Karpas-422 (cell line): Measurements from ENCODE around the gene ADAMTS6. TPM values are rescaled to one million over a fixed set of nuclear protein-coding genes. Genes with fewer than 3 reads are reported as not detected.

Experiments used
- DNase-seq: peaks from one replicate; pipeline ENCODE4 v3.0.0-alpha.2; 2015
- H2AFZ ChIP-seq: fragments of 200-600 bp; sonication (generic); 2 replicates; pipeline ENCODE4 v1.6.1; 2014; ENCODE audit warnings: antibody characterized with exemption, low read length, mixed read lengths
- H3K27ac ChIP-seq: fragments of 200-600 bp; sonication (generic); 2 replicates; pipeline ENCODE4 v1.5.1; 2014; ENCODE audit warnings: mild to moderate bottlenecking, low read length, moderate library complexity
- H3K27me3 ChIP-seq: fragments of 200-600 bp; sonication (generic); 2 replicates; pipeline ENCODE4 v1.6.1; 2014; ENCODE audit warnings: low read length, mixed read lengths
- H3K36me3 ChIP-seq: fragments of 200-600 bp; sonication (generic); 2 replicates; pipeline ENCODE4 v1.6.1; 2014; ENCODE audit warnings: low read length, mixed read lengths; ENCODE audit not compliant: insufficient read depth
- H3K4me1 ChIP-seq: fragments of 200-600 bp; sonication (generic); 2 replicates; pipeline ENCODE4 v1.6.1; 2014; ENCODE audit warnings: mild to moderate bottlenecking, low read length, mixed read lengths
- H3K4me2 ChIP-seq: fragments of 200-600 bp; sonication (generic); 2 replicates; pipeline ENCODE4 v1.6.1; 2014; ENCODE audit warnings: low read length, low read depth, mild to moderate bottlenecking; ENCODE audit not compliant: poor library complexity, severe bottlenecking
- H3K4me3 ChIP-seq: fragments of 200-600 bp; sonication (generic); 2 replicates; pipeline ENCODE4 v1.5.1; 2014; ENCODE audit warnings: mild to moderate bottlenecking, antibody characterized with exemption, low read length, mixed read lengths
- H3K79me2 ChIP-seq: fragments of 200-600 bp; sonication (generic); 2 replicates; pipeline ENCODE4 v1.6.1; 2014; ENCODE audit warnings: mild to moderate bottlenecking, low read length, mixed read lengths
- H3K9ac ChIP-seq: fragments of 200-600 bp; sonication (generic); 2 replicates; pipeline ENCODE4 v1.6.0; 2014; ENCODE audit warnings: low read length
- H3K9me2 ChIP-seq: fragments of 200-600 bp; sonication (generic), shearing (Covaris generic); replicated peaks from 2 replicates; pipeline ENCODE4 v1.6.0; 2014; ENCODE audit warnings: mild to moderate bottlenecking, low read length, moderate library complexity; ENCODE audit not compliant: insufficient read depth
- H3K9me3 ChIP-seq: fragments of 300-700, 200-600 bp; sonication (generic); 2 replicates; pipeline ENCODE4 v1.6.1; 2014; ENCODE audit warnings: low read length, mixed read lengths
- H4K20me1 ChIP-seq: fragments of 200-600 bp; sonication (generic); 2 replicates; pipeline ENCODE4 v1.6.1; 2014; ENCODE audit warnings: mild to moderate bottlenecking, antibody characterized with exemption, low read length, low read depth; ENCODE audit not compliant: insufficient read depth
- total RNA-seq: library from RNA; depleted of rRNA; stranded (reverse); fragments of >200 nt; shearing (Covaris generic); gene quantifications from 2 replicates; pipeline ENCODE4 v1.2.3, GENCODE V29; 2014; ENCODE audit warnings: low replicate concordance

The ADAMTS6 gene
- total RNA-seq, 1 experiment from 2014 or later = 2.6 TPM

DNA sequence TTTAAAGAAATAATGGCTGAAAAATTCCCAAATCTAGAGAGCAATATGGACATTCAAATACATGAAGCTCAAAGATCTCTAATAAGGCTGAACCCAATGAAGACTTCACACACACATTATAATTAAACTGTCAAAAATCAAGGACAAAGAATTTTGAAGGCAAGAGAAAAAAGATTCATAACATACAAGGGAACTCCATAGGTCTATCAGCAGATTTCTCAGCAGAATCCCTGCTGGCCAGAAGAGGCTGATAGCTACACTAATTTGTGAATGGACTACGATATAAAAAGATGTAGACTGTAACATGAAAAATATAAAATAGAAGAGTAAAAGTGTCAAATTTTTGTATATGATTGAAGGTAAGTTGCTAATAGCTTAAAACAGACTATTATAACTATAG is 251.9 kb downstream of the ADAMTS6 start:
- H3K79me2 ChIP-seq = no peaks in the 10 kb centered on the region
- no peaks in the 10 kb centered on the region for H3K27me3 ChIP-seq
- H3K9me3 ChIP-seq = peaks cover 5% of the 10 kb centered on the region; the same call in 1 of the 2 replicates
- H3K36me3 ChIP-seq = no peaks in the 10 kb centered on the region
- H3K4me1 ChIP-seq = no peaks in the 10 kb centered on the region
- H2AFZ ChIP-seq = no peak overlapping the region
- H3K4me2 ChIP-seq = no peak overlapping the region
- H3K9ac ChIP-seq = no peak overlapping the region
- DNase-seq = no peak
- H4K20me1 ChIP-seq = no peaks in the 10 kb centered on the region
- no peaks in the 10 kb centered on the region for H3K9me2 ChIP-seq
- H3K4me3 ChIP-seq = no peak overlapping the region
- no peak overlapping the region for H3K27ac ChIP-seq

DNA sequence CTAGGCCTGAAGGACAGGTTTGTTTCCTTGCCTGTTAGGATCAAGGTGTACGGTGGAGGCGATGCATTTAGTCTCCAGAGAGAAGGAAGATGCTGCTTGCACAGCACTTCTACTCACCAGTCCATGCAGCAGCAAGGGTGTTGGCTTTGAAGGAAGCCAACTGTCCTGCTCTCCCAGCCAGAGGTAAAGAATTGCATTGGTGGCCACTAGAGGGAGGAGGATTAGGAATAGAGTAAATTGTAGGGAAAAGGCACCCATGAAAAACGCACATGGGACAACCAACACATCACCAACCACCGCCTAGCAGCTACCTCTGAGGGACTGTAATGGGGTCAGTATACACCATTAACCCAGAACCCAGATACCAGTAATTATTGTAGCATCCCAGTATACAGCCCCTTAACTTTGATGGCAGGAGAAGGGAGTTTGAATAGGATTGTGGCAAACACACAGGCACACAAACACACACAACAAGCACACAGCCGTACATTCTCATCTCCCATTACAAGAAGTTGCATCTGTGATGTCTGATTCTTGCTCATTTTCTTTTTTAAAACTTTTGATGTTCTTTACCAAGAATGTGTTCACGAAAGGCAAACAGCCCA is 267.7 kb downstream of the ADAMTS6 start:
- no peaks in the 10 kb centered on the region for H3K9me2 ChIP-seq
- no peak overlapping the region for H3K4me2 ChIP-seq
- DNase-seq = no peak
- no peak overlapping the region for H3K4me3 ChIP-seq
- H3K27me3 ChIP-seq = no peaks in the 10 kb centered on the region
- H3K4me1 ChIP-seq = no peaks in the 10 kb centered on the region
- H3K27ac ChIP-seq = no peak overlapping the region
- H3K79me2 ChIP-seq = no peaks in the 10 kb centered on the region
- H4K20me1 ChIP-seq = no peaks in the 10 kb centered on the region
- H2AFZ ChIP-seq = no peak overlapping the region
- no peak overlapping the region for H3K9ac ChIP-seq
- H3K36me3 ChIP-seq = no peaks in the 10 kb centered on the region
- no peaks in the 10 kb centered on the region for H3K9me3 ChIP-seq

- Histone ChIP-seq H3K4me1 (no peaks in the 10 kb centered on the region), H3K79me2 (no peaks in the 10 kb centered on the region), H3K9ac (no peak overlapping the region), H3K27ac (no peak overlapping the region), H4K20me1 (no peaks in the 10 kb centered on the region), H3K4me2 (no peak overlapping the region), H3K4me3 (no peak overlapping the region), H3K9me3 (no peaks in the 10 kb centered on the region), H3K9me2 (no peaks in the 10 kb centered on the region), H3K27me3 (no peaks in the 10 kb centered on the region), H2AFZ (no peak overlapping the region), H3K36me3 (no peaks in the 10 kb centered on the region)
- DNase-seq = no peak
These were observed 272.4 kb downstream of the ADAMTS6 start for GRCh38 chr5:65209341-65209740.

DNA sequence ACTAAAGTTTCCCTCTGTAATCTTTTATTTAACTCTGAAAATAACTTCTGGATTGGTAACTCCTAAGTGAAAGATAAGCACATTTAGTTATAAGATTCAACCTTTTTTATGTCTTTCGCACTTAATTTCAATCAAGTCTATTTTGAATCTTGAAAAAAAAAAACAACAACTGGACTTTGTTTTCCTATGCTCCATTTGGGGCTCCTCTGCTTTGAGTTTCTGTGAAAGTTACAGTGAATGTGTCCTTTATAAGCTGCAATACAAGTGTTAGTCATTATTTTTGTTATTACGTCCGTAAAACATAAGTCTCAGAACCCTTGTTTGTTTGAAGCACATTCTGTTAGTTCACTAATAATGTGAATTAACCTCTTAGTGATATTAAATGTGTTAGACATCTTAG is 276.8 kb downstream of the ADAMTS6 start:
- Histone ChIP-seq H4K20me1 (no peaks in the 10 kb centered on the region), H3K27me3 (no peaks in the 10 kb centered on the region), H3K9me3 (no peaks in the 10 kb centered on the region), H2AFZ (no peak overlapping the region), H3K4me3 (no peak overlapping the region), H3K9me2 (no peaks in the 10 kb centered on the region), H3K4me1 (no peaks in the 10 kb centered on the region), H3K4me2 (no peak overlapping the region), H3K9ac (no peak overlapping the region), H3K79me2 (no peaks in the 10 kb centered on the region), H3K27ac (no peak overlapping the region), H3K36me3 (no peaks in the 10 kb centered on the region)
- DNase-seq = no peak

- Histone ChIP-seq H2AFZ (no peak overlapping the region), H3K27ac (no peak overlapping the region), H3K4me2 (no peak overlapping the region), H3K36me3 (no peaks in the 10 kb centered on the region), H3K9me2 (no peaks in the 10 kb centered on the region), H3K4me1 (no peaks in the 10 kb centered on the region), H3K79me2 (no peaks in the 10 kb centered on the region), H3K4me3 (no peak overlapping the region), H3K9me3 (no peaks in the 10 kb centered on the region), H3K9ac (no peak overlapping the region), H3K27me3 (no peaks in the 10 kb centered on the region), H4K20me1 (no peaks in the 10 kb centered on the region)
- no peak for DNase-seq
These were observed 278.0 kb downstream of the ADAMTS6 start for GRCh38 chr5:65203746-65204145.

DNA sequence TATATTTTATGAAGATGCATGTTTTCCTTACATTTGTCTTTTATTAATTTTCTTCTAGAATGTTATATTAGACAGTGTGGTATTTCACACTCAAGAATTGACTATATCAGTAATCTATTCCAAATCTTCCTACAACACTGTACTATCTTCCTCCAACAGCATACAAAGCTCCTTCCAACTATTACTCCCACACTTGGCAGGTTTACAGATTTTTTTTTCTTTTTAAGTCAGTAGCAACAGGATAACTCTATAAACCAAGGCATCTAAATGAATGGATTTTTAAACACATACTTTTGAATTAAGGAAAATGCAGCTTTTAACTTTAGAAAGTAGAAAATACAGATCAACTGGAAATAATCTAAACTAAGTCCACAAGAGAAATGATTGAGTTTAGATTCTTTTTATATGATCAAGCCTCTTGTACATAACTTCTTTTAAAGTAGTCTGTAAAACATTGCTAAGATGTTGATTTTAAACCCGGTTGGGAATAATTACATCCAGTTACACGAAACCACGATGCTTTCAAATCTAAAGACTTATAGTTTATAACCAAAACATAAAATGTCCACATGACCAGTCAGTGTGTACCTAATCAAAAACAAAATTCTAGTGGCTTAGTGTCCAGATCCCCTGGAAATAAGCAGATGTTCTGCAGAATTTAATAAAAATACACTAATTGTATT is 281.6 kb downstream of the ADAMTS6 start:
- DNase-seq = no peak
- Histone ChIP-seq H3K9ac (no peak overlapping the region), H3K4me3 (no peak overlapping the region), H3K36me3 (no peaks in the 10 kb centered on the region), H3K4me1 (no peaks in the 10 kb centered on the region), H3K27me3 (no peaks in the 10 kb centered on the region), H2AFZ (no peak overlapping the region), H4K20me1 (no peaks in the 10 kb centered on the region), H3K9me3 (no peaks in the 10 kb centered on the region), H3K4me2 (no peak overlapping the region), H3K9me2 (no peaks in the 10 kb centered on the region), H3K79me2 (no peaks in the 10 kb centered on the region), H3K27ac (no peak overlapping the region)

DNA sequence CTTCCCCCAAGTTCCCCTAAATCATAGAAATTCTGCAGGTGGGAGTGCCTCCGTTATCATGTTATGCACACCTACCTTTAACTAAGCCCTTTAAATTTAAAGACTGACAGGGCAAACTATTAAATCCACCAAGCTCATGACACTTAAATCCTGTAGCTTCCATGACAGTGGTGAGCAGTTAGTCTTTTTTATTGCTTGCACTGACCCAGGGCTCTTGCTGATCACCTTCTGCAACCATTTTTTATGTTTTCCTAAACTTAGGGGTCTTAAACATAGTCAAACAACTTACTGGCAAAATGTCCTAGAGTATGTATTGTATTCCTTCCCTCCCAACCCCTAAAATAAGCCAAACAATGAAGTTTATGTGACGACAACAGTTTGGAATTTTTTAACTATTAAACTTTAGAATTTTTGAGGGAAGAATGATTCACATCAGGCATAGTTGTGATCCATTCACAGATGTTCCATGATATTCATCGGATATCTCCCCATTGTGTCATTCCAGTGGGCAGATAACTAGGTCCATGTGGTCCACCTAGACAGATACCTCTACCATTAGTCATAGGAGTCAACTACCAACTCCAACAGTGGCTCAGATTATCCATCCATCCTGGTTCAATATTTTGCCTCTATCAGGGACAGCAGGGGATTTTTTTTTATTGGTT is 283.1 kb downstream of the ADAMTS6 start:
- no peak for DNase-seq
- no peaks in the 10 kb centered on the region for H3K36me3 ChIP-seq
- H3K9ac ChIP-seq = no peak overlapping the region

GRCh38 chr5:65197531-65198455 is 283.9 kb downstream of the ADAMTS6 start:
- Histone ChIP-seq H3K4me3 (no peak overlapping the region), H3K9me2 (no peaks in the 10 kb centered on the region), H3K9me3 (no peaks in the 10 kb centered on the region), H3K4me2 (no peak overlapping the region), H3K9ac (no peak overlapping the region), H3K79me2 (no peaks in the 10 kb centered on the region), H3K27me3 (no peaks in the 10 kb centered on the region), H2AFZ (no peak overlapping the region), H3K36me3 (no peaks in the 10 kb centered on the region), H3K4me1 (no peaks in the 10 kb centered on the region), H4K20me1 (no peaks in the 10 kb centered on the region), H3K27ac (no peak overlapping the region)
- no peak for DNase-seq

More for the DNA sequence above, 283.1 kb downstream of the ADAMTS6 start:
- no peaks in the 10 kb centered on the region for H4K20me1 ChIP-seq
- H3K79me2 ChIP-seq = no peaks in the 10 kb centered on the region
- no peak overlapping the region for H3K4me3 ChIP-seq
- H3K27me3 ChIP-seq = no peaks in the 10 kb centered on the region
- no peaks in the 10 kb centered on the region for H3K4me1 ChIP-seq
- no peak overlapping the region for H3K27ac ChIP-seq
- H2AFZ ChIP-seq = no peak overlapping the region
- no peak overlapping the region for H3K4me2 ChIP-seq
- no peaks in the 10 kb centered on the region for H3K9me2 ChIP-seq
- H3K9me3 ChIP-seq = no peaks in the 10 kb centered on the region
